Calu3 (cell line): ENCODE results near the gene SLC4A5. TPM values are rescaled to one million over a fixed set of nuclear protein-coding genes. Genes with fewer than 3 reads are reported as not detected.

Experiments used
- BruUV-seq: library from RNA; stranded (reverse); fragments of 400-500 nt; replicated peaks from 2 replicates; lab custom pipeline; 2021; lab: Mats Ljungman, UMichigan
- CTCF ChIA-PET: fragments of 300-600 bp; sonication (Branson Sonifier 250); formaldehyde crosslinking; loops from one replicate; lab custom pipeline; 2022; ENCODE audit warnings: antibody characterized with exemption; lab: Charles Lee
- DNase-seq: peaks from one replicate; pipeline ENCODE4 v3.0.0; 2022
- H3K27ac Mint-ChIP-seq: one replicate; pipeline ENCODE4 v1.8.0; 2022; ENCODE audit warnings: mixed read lengths; ENCODE audit not compliant: unreplicated experiment
- H3K27me3 Mint-ChIP-seq: one replicate; pipeline ENCODE4 v1.8.0; 2022; ENCODE audit warnings: mixed read lengths; ENCODE audit not compliant: unreplicated experiment
- H3K36me3 Mint-ChIP-seq: one replicate; pipeline ENCODE4 v1.8.0; 2022; ENCODE audit warnings: mild to moderate bottlenecking, moderate library complexity, mixed read lengths; ENCODE audit not compliant: insufficient read depth, unreplicated experiment
- H3K4me1 Mint-ChIP-seq: one replicate; pipeline ENCODE4 v1.8.0; 2022; ENCODE audit warnings: mild to moderate bottlenecking, low read depth, mixed read lengths; ENCODE audit not compliant: unreplicated experiment
- H3K4me3 Mint-ChIP-seq: one replicate; pipeline ENCODE4 v1.8.0; 2022; ENCODE audit warnings: mild to moderate bottlenecking, low read depth, moderate library complexity, mixed read lengths; ENCODE audit not compliant: unreplicated experiment
- H3K9me3 Mint-ChIP-seq: one replicate; pipeline ENCODE4 v1.8.0; 2022; ENCODE audit warnings: low read depth, mixed read lengths; ENCODE audit not compliant: unreplicated experiment
- CTCF ChIP-seq: fragments of 200-600 bp; IDR thresholded peaks from one replicate; pipeline ENCODE4 v1.8.0; 2022; ENCODE audit warnings: antibody characterized with exemption; ENCODE audit not compliant: unreplicated experiment
- intact Hi-C: fragments of 100-400 bp; cut with micrococcal nuclease; formaldehyde crosslinking; loops from one replicate; pipeline ENCODE4 v1.10.0; 2022; ENCODE audit not compliant: unreplicated experiment
- total RNA-seq: library from RNA; stranded (reverse); gene quantifications from 2 replicates; pipeline ENCODE4 v1.2.3, GENCODE V29; 2022

SLC4A5 gene
- total RNA-seq, 1 experiment from 2014 or later = 7.0 TPM

- Mint-ChIP-seq H3K4me1 (no peaks in the 10 kb centered on the region), H3K36me3 (peaks cover 74% of the 10 kb centered on the region), H3K9me3 (no peaks in the 10 kb centered on the region), H3K4me3 (no peak overlapping the region), H3K27ac (no peak overlapping the region), H3K27me3 (no peaks in the 10 kb centered on the region)
- no peak for DNase-seq
- no peak for TF ChIP-seq CTCF
- CTCF ChIA-PET = no interaction called here
- intact Hi-C loops = no loop called here
- no TSS peak for BruUV-seq
Measured at GRCh38 chr2:74212702-74213410, 130.4 kb downstream of the SLC4A5 start.

- no peaks in the 10 kb centered on the region for H3K9me3 Mint-ChIP-seq
- peak overlapping the region; percentile 60 for H3K27ac Mint-ChIP-seq
- TF ChIP-seq CTCF = no peak
- peaks cover 86% of the 10 kb centered on the region for H3K36me3 Mint-ChIP-seq
- peak overlapping the region; percentile 41 for H3K4me3 Mint-ChIP-seq
- BruUV-seq = no TSS peak
- CTCF ChIA-PET = no interaction called here
- H3K4me1 Mint-ChIP-seq = peaks cover 29% of the 10 kb centered on the region
- DNase-seq = no peak
- H3K27me3 Mint-ChIP-seq = no peaks in the 10 kb centered on the region
- intact Hi-C loops = no loop called here
Measured at GRCh38 chr2:74206180-74206688, 137.0 kb downstream of the SLC4A5 start.

- H3K4me1 Mint-ChIP-seq = peaks cover 35% of the 10 kb centered on the region
- H3K27ac Mint-ChIP-seq = peak overlapping the region; percentile 60
- DNase-seq = peak; percentile 57
- no peaks in the 10 kb centered on the region for H3K9me3 Mint-ChIP-seq
- intact Hi-C loops = no loop called here
- CTCF ChIA-PET = no interaction called here
- BruUV-seq = no TSS peak
- peak overlapping the region; percentile 41 for H3K4me3 Mint-ChIP-seq
- peaks cover 81% of the 10 kb centered on the region for H3K36me3 Mint-ChIP-seq
- TF ChIP-seq CTCF = no peak
- no peaks in the 10 kb centered on the region for H3K27me3 Mint-ChIP-seq
Measured at GRCh38 chr2:74205596-74205995, 137.6 kb downstream of the SLC4A5 start.

GRCh38 chr2:74205113-74205512 lies 138.1 kb downstream of the SLC4A5 start:
- intact Hi-C loops = no loop called here
- Mint-ChIP-seq H3K27me3 (no peaks in the 10 kb centered on the region), H3K27ac (peak overlapping the region; percentile 60), H3K9me3 (no peaks in the 10 kb centered on the region), H3K36me3 (peaks cover 84% of the 10 kb centered on the region), H3K4me3 (peak overlapping the region; percentile 41), H3K4me1 (peaks cover 40% of the 10 kb centered on the region)
- TF ChIP-seq CTCF = no peak
- CTCF ChIA-PET = no interaction called here
- DNase-seq = no peak
- no TSS peak for BruUV-seq
